Fibroblast of upper back skin (primary cell): ENCODE data around the gene TOR1AIP1.
"Not testable (repeated sequence)": the region's sequence is repeated elsewhere in the genome, so short reads cannot be mapped to it uniquely, and the experiment has no call there.

Experiments used
- DNase-seq: peaks from one replicate; pipeline ENCODE4 v3.0.0-alpha.2; 2013

Gene TOR1AIP1

GRCh38 chr1:179939941-179940340, 57.9 kb downstream of the TOR1AIP1 start:
- no peak for DNase-seq

GRCh38 chr1:179941454-179941853, 59.4 kb downstream of the TOR1AIP1 start:
- DNase-seq, result no peak

- DNase-seq, result no peak
Observed at GRCh38 chr1:179950651-179951050, 68.6 kb downstream of the TOR1AIP1 start.

- DNase-seq, result no peak
Observed at GRCh38 chr1:179951383-179952144, 69.5 kb downstream of the TOR1AIP1 start.

- DNase-seq, result no peak
Observed at GRCh38 chr1:179952186-179952585, 70.1 kb downstream of the TOR1AIP1 start.

- DNase-seq, result peak; percentile 57
Observed at GRCh38 chr1:179953974-179954492, 71.9 kb downstream of the TOR1AIP1 start.

- peak; percentile 100 for DNase-seq
Observed at GRCh38 chr1:179954493-179955286, 72.6 kb downstream of the TOR1AIP1 start, which contains the start of gene CEP350. CEP350 (plus strand) TSS chr1:179954810; CDS start chr1:179986182, 31,372 bp downstream.

GRCh38 chr1:179955287-179955680, 73.2 kb downstream of the TOR1AIP1 start:
- DNase-seq, result no peak

GRCh38 chr1:179955731-179956130, 73.6 kb downstream of the TOR1AIP1 start:
- DNase-seq, result no peak

GRCh38 chr1:179958359-179958758, 76.3 kb downstream of the TOR1AIP1 start:
- DNase-seq, result no peak

GRCh38 chr1:179962168-179962567, 80.1 kb downstream of the TOR1AIP1 start:
- not testable (repeated sequence) for DNase-seq

- DNase-seq, result no peak
Observed at GRCh38 chr1:179966551-179966950, 84.5 kb downstream of the TOR1AIP1 start.

GRCh38 chr1:179968284-179968993, 86.4 kb downstream of the TOR1AIP1 start:
- no peak for DNase-seq

GRCh38 chr1:179968994-179969919, 87.2 kb downstream of the TOR1AIP1 start:
- DNase-seq, result no peak
